HG03066 (cell line): Measurements from ENCODE around the gene HS3ST1.
"Not testable (repeated sequence)": the region's sequence is repeated elsewhere in the genome, so short reads cannot be mapped to it uniquely, and the experiment has no call there.

Source experiments
- ATAC-seq: cut with Tn5 transposase; IDR thresholded peaks from one replicate; pipeline ENCODE4 v1.9.1; 2021; ENCODE audit warnings: low read depth; ENCODE audit not compliant: unreplicated experiment

Gene HS3ST1

GRCh38 chr4:11408233-11408967 lies 20.3 kb downstream of the HS3ST1 start:
- ATAC-seq: no peak

GRCh38 chr4:11407551-11407950 lies 21.1 kb downstream of the HS3ST1 start:
- ATAC-seq: no peak

DNA sequence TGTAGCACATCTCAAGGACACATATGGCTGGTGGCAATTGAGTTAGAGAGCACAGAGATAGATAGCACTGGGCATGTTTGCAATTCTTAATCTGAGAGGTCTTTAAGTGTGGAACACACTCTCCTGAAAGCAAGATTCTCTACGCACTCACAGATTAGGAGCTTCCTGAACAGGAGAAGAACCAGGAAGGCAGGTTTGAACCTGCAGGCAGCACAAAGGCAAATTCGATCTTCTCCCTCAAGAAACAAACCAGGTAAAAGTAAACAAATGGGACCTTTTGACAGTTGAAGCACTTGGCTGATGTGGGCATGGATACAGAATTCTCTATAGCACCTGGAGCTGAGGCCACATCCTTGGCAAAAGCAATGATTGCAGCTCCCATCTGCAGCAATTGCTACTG lies 24.3 kb downstream of the HS3ST1 start:
- ATAC-seq: no peak

GRCh38 chr4:11402192-11402591 lies 26.5 kb downstream of the HS3ST1 start:
- ATAC-seq: peak; percentile 61

DNA sequence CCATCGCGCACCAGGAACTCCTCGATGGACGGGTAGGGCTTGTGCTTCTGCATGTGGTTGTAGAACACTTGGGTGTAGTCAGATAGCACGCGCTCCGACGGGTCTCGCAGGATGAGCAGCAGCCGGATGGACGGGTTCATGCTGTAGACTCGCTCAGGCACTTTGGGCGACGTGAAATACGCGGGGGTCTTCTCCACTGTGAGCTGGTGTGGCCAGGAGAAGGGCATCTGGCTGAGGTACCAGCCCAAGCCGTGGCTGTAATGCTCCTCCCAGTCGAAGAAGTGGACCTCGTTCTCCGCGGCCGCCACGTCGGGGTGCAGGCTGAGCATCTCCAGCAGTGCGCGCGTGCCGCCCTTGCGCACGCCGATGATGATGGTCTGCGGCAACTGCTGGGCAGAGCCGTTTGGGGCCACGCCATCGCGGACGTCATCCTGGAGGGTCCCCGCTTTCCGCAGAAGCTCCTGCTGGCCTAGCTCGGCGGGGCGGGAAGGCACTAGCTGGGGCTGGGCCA lies 29.2 kb downstream of the HS3ST1 start:
- no peak for ATAC-seq

DNA sequence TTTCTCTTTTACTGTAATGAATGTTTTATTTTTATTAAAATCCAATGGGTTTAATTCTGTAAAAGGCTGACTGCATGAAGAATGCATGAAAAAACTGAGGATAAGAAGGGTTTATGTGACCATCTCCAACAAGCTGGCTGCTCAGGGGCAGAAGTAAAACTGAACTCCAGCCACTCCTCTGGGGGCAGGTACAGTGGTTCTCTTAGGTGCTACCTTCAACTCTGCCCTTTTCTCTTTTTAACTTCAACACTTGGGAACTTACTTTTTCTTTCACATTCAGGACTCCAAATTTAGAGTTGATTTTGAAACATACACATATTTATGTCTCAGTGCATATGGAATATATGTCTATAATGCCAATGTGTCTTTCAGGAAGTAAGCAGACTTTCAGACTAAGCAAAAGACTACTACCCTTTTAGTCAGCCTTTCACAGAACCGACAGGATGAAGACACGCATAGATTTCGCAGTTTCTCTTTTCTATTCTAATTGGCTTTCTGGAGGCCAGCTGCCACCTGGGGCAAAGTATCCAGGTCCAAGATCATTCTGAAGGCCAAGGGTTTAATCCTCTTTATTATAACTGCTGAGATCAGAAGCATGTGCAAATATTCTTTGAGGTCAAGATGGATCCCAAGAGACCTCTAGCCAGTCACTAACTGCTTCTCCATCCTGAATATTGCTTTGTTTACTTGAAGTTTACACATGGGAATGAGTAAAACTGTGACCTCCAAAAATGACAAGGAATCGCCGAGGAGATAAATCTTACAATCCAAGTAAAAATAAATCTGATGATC lies 30.7 kb downstream of the HS3ST1 start:
- peak; percentile 67 for ATAC-seq

- no peak for ATAC-seq
Measured at GRCh38 chr4:11397146-11397545, 31.5 kb downstream of the HS3ST1 start.

GRCh38 chr4:11393551-11393950 lies 35.1 kb downstream of the HS3ST1 start:
- ATAC-seq: no peak

DNA sequence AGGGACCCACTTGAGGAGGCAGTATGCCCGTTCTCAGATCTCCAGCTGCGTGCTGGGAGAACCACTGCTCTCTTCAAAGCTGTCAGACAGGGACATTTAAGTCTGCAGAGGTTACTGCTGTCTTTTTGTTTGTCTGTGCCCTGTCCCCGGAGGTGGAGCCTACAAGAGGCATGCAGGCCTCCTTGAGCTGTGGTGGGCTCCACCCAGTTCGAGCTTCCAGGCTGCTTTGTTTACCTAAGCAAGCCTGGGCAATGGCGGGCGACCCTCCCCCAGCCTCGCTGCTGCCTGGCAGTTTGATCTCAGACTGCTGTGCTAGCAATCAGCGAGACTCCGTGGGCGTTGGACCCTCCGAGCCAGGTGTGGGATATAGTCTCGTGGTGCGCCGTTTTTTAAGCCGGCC lies 44.6 kb downstream of the HS3ST1 start:
- not testable (repeated sequence) for ATAC-seq

DNA sequence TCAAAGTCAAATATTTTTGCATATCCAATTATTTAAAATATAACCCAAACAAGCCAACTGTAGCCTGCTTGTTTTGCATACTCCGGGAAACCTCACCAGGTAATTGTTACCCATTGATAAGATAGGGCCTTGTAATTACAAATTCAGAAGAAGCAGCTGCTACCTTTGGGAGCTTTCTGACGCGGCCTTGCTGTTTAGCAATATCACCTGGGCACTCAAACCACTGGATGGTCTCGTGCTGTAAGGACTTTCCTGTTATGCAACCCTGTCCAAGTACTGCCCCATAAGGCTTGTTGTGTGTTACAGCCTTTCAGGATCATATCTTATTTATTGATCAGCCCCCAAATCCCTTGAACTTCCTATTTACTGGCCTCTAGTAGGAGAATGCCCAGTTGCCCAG lies 52.1 kb downstream of the HS3ST1 start:
- no peak for ATAC-seq

- no peak for ATAC-seq
Measured at GRCh38 chr4:11376146-11376545, 52.5 kb downstream of the HS3ST1 start.

GRCh38 chr4:11368701-11369115 lies 60.0 kb downstream of the HS3ST1 start:
- ATAC-seq: no peak

DNA sequence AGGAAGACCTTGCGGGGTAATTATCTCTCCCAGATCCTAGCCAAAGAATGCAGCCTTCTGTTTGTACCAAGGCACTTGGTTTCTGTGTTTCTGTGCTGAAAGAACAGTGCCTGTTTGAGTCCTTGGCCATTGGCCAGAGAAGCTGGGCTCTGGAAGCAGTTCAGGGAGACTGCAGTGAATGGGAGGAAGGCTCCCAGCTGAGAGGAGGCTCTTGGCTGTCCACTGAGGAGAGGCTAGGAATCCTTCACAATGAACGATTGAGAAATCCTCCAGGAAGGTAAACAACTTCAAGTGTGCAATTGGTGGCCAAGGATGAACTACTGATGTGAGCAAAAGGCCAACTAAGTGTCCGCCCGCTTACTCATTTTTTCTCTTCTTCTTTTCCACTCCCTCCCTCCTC lies 61.3 kb downstream of the HS3ST1 start:
- no peak for ATAC-seq

- ATAC-seq: no peak
Measured at GRCh38 chr4:11366859-11367258, 61.8 kb downstream of the HS3ST1 start.

DNA sequence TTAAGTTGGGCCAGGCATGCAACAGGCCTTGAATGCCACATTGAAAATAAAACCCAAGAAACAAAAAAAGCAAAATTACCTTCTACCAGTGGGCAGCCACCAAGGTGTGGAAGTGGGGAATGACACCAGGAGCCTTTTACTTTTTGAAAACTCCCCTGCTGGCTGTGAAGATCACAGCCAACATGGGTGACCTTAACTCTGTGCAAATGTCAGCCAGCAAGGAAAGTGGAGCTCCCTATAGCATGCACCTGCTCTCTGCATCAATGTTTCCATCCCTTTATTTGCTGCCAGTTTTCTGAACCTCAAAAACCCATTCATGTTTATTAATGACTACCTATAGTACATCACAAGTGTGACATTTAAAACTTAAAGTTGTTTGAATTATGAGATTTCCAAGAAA lies 63.7 kb downstream of the HS3ST1 start:
- no peak for ATAC-seq

GRCh38 chr4:11359591-11359990 lies 69.1 kb downstream of the HS3ST1 start:
- no peak for ATAC-seq

- ATAC-seq: no peak
Measured at GRCh38 chr4:11355226-11355625, 73.5 kb downstream of the HS3ST1 start.

DNA sequence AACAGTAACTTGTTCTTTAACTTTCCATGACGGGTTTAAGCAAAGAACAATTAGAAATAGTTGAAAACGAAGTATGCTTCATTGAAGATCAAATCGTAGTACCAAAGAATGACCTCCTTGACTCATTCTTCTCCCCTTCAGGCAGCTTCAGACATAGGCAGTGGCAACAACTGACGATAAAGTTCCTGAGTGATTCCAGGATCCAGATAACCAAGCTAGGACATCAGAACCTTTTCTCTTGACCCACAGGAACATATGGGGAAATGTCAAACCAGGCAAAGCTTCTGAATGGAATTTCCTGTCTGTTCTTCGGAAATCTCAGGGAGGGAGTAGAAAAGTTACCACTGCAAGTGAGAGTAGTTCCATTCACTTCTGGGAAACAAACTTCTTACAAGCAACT lies 74.2 kb downstream of the HS3ST1 start:
- ATAC-seq: no peak

DNA sequence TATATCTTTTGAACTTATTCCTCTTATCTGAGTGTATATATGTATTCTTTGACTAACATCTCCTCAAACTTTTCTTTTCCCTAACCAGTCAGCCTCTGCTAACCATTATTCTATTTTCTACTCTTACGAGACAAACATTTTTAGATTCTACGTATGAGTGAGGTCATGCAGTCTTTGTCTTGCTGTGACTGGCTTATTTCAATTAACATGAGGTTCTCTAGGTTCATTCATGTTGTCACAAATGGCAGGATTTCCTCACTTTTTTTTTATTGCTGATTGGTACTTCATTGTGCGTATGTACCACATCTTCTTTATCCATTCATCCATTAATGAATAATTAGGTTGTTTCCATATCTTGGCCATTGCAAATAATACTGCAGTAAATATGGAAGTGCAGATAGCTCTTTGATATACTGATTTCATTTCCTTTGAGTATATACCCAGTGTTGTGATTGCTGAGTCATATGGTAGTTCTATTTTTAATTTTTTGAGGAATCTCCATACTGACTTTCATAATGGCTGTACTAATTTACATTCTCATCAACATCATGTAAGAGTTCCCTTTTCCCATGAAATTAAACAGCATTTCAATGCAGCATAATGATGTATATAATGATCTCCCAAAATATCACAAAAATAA lies 80.1 kb downstream of the HS3ST1 start:
- ATAC-seq: no peak

- no peak for ATAC-seq
Measured at GRCh38 chr4:11344916-11345315, 83.8 kb downstream of the HS3ST1 start.

DNA sequence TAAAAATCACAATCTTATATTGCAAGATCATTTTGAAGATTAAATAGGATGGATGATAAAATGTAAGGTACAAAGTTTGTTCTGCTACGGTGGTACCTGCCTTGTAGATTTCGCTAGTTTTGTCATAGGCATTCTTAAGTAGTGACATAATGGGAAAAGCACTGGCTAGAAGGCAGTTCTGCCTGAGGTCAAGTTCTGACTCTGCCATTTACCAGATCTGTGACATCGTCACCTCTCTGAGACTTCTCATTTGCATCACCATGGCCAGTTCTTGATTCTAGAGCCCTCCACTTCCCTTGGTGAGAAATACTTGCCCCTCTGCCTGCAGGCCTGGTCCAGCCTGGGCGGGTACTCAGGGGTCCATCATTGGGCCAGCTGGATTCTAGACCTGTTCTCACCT lies 85.2 kb downstream of the HS3ST1 start:
- no peak for ATAC-seq
